GM21515 (cell line): ENCODE measurements around the gene FNBP1.
"Not testable (repeated sequence)": the region's sequence is repeated elsewhere in the genome, so short reads cannot be mapped to it uniquely, and the experiment has no call there.

Experiments
- ATAC-seq: cut with Tn5 transposase; IDR thresholded peaks from one replicate; pipeline ENCODE4 v1.9.1; 2021; ENCODE audit not compliant: unreplicated experiment

Gene FNBP1

DNA sequence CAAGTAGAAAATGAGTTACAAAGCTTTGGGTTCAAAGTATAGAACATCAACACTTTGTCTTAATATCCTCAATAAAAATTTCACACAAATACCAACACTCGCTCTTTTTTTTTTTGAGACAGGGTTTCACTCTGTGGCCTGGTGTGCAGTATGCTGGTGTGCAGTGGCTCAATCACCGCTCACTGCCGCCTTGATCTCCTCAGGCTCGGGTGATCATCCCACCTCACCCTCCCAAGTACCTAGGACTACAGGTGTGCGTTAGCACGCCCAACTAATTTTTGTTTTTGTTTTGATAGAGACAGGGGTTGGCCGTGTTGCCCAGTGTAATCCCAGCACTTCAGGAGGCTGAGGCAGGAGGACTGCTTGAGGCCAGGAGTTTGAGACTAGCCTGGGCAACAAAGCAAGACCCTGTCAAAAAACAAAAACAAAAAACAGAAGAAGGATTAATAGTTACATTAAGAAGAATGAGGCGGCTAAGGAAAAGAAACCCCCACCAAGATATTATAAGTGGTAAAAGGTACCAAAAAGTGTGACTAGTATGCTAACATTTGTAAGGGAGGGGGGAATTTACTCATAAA lies 20.3 kb downstream of the FNBP1 start:
- ATAC-seq, result no peak

DNA sequence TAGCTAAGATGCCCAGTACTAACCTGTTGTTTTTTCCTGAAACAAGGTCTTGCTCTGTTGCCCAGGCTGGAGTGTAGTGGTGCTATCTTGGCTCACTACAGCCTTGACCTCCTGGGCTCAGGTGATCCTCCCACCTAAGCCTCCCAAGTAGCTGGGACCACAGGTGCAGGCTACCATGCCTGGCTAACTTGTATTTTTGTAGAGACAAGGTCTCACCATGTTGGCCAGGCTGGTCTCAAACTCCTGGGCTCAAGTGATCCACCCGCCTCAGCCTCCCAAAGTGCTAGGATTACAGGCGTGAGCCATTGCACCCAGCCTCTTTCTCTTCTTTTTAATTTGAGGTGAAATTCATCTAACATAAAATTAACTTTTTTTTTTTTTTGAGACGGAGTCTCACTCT lies 21.1 kb downstream of the FNBP1 start:
- not testable (repeated sequence) for ATAC-seq

DNA sequence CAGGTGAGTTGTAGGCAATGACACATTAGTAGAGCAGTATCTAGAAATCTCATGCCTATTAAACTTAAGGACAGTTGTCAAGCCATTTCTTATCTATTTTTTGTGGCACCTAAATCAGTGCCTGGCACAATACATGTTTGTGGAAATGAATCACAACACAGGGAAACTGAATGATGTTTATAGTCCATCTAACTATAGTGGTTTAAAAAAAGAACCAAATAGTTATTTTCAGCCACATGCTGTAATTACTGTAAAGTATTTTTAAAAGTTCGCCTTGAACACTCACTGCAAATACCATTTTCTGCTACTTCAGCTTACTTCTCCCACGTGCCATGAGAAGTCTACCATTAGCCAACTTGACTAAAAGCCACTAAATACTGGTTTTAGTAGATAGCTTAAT lies 21.9 kb downstream of the FNBP1 start:
- ATAC-seq, result no peak

- no peak for ATAC-seq
Observed at GRCh38 chr9:130020618-130021017, 22.4 kb downstream of the FNBP1 start.

DNA sequence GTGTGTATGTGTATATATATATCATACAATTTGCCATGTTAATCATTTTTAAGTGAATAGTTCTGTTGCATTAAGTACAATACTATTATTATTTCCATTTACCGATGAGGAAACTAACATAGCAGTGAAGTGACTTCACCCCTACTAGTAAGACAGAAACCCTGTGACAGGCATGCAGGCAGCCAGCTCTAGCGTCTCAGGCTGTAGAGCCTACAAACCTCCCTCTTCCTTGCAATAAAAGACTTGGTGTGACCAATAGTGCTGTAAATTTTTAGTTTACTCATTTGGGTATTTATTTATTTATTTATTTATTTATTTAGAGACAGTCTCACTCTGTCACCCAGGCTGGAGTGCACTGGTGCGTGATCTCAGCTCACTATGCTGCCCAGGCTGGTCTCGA lies 24.7 kb downstream of the FNBP1 start:
- no peak for ATAC-seq

- not testable (repeated sequence) for ATAC-seq
Observed at GRCh38 chr9:130017510-130017909, 25.5 kb downstream of the FNBP1 start.

- ATAC-seq, result no peak
Observed at GRCh38 chr9:130017076-130017475, 25.9 kb downstream of the FNBP1 start.

GRCh38 chr9:130015353-130016019 lies 27.5 kb downstream of the FNBP1 start:
- ATAC-seq, result no peak

DNA sequence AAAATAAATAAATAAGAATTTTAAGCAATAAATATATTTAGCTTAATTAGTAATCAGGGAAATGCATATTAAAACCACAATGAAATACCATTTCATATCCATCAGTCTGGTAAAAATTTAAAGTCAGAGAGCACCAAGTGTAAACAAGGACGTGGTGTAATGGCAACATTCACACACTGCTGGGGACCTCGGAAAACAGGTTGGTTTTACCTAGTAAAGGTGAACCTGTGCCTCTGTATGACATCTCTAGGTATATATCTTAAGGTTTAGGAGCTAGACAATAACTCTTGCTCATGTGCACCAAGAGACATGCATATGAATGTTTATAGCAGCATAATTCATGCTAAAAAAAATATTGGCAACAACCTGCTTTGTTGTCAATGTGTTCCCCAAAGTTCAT lies 29.7 kb downstream of the FNBP1 start:
- no peak for ATAC-seq

- ATAC-seq, result peak; percentile 38
Observed at GRCh38 chr9:130010151-130010988, 32.6 kb downstream of the FNBP1 start.

GRCh38 chr9:130009546-130009945 lies 33.4 kb downstream of the FNBP1 start:
- ATAC-seq, result not testable (repeated sequence)

DNA sequence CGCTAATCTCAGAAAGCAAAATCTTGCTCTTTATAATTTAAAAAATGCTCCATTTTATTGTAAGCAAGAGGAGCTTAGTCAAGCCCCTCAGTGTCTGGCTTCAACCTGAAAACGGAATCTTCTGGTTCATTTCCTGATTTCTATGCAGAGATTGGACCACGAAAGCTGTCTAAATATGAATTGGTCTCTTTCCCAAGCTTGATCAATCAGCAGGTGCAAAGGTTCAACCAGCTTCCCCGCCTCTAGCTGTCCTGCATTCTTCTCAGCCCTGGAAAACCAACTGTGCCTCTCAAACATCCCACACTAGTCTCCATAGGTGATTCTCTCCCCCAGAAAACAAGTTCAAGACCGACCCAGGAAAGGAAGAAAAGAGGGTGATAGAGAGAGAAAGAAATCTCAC lies 34.5 kb downstream of the FNBP1 start:
- ATAC-seq, result no peak

- peak; percentile 8 for ATAC-seq
Observed at GRCh38 chr9:130006952-130007351, 36.0 kb downstream of the FNBP1 start.

- ATAC-seq, result no peak
Observed at GRCh38 chr9:130003943-130004552, 38.9 kb downstream of the FNBP1 start.

- ATAC-seq, result no peak
Observed at GRCh38 chr9:130002320-130002719, 40.7 kb downstream of the FNBP1 start.

- no peak for ATAC-seq
Observed at GRCh38 chr9:130001190-130001589, 41.8 kb downstream of the FNBP1 start.

DNA sequence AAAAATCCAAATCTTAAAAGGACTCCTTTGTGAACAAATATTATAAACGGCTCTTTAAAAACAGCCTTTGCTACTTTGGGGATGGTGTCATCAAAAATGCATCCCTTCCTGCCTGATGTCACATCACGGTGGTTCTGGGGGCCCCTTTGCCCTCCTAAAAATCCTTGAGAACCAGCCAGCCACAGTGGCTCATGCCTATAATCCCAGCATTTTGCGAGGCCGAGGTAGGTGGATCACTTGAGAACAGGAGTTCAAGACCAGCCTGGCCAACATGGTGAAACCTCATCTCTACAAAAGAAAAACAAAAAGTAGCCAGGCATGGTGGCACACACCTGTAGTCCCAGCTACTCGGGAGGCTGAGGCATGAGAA lies 43.9 kb downstream of the FNBP1 start:
- ATAC-seq, result no peak

DNA sequence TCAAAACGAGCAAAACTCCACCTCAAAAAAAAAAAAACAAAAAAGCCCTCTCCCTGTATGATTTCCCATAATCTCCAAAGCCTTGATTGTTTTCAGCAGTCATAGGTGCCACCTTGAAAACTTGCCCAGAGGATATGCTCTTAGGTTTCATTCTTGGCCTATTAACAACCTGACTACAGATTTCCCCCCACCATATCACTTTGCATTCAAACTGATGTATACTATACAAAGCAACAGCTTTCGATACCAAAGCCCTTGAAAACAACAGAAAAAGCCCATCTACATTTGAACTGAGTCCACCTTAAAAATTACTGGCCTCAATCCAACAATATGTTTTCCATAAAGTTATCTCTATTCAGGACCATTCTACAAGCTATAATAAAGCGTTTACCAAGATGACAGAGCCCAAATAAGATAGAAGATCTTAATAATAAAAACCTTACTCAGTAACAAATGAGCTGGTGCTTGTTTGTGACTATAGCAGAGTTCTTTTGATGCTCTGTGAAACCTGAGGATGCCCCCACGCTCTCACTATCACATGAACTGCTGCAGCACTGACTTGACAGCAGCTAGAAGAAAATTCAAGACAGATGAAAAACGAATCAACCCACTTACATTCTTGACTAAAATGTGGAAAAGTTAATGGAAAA lies 44.4 kb downstream of the FNBP1 start:
- no peak for ATAC-seq

DNA sequence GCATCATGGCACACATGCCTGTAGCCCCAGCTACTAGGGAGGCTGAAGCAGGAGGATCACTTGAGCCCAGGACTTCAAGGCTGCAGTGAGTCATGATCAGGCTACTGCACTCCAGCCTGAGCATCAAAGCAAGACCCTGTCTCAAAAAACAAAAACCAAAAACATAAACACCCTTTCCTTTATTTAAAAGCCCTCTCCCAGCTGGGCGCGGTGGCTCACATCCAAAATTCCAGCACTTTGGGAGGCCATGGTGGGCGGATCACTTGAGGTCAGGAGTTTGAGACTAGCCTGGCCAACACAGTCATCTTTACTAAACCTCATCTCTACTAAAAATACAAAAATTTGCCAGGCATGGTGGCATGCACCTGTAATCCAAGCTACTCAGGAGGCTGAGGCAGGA lies 45.3 kb downstream of the FNBP1 start:
- ATAC-seq, result not testable (repeated sequence)

- ATAC-seq, result no peak
Observed at GRCh38 chr9:129996161-129996830, 46.7 kb downstream of the FNBP1 start.
